A673 (cell line): ENCODE results near the gene FAM50B. TPM values are rescaled to one million over a fixed set of nuclear protein-coding genes. Genes with fewer than 3 reads are reported as not detected.

Experiments
- BruUV-seq: library from RNA; stranded (reverse); fragments of 400-500 nt; replicated peaks from 2 replicates; lab custom pipeline; 2021; lab: Mats Ljungman, UMichigan
- CTCF ChIA-PET: fragments of 300-600 bp; sonication (Branson Sonifier 250); formaldehyde crosslinking; loops from one replicate; lab custom pipeline; 2022; ENCODE audit warnings: antibody characterized with exemption; lab: Charles Lee
- POLR2A ChIA-PET: fragments of 300-600 bp; sonication (Branson Sonifier 250); formaldehyde crosslinking; loops from one replicate; lab custom pipeline; 2022; ENCODE audit warnings: antibody characterized with exemption; ENCODE audit not compliant: low non-redundant PET; lab: Charles Lee
- DNase-seq: peaks from one replicate; pipeline ENCODE4 v3.0.0-alpha.2; 2015; ENCODE audit warnings: low spot score
- H3K27ac ChIP-seq: fragments of 200-600 bp; sonication (generic); 2 replicates; pipeline ENCODE4 v1.5.1; 2016; ENCODE audit warnings: mixed run types, low read depth, mild to moderate bottlenecking, mixed read lengths, antibody characterized with exemption, low read length; ENCODE audit not compliant: poor library complexity, severe bottlenecking
- H3K27me3 ChIP-seq: fragments of 200-600 bp; sonication (generic); replicated peaks from 2 replicates; pipeline ENCODE4 v1.6.1; 2017; ENCODE audit warnings: mixed run types, low read depth, mild to moderate bottlenecking, mixed read lengths, antibody characterized with exemption, low read length; ENCODE audit not compliant: insufficient read depth, poor library complexity
- H3K36me3 ChIP-seq: fragments of 200-600 bp; sonication (generic); 2 replicates; pipeline ENCODE4 v1.6.1; 2016; ENCODE audit warnings: mixed run types, mild to moderate bottlenecking, mixed read lengths, antibody characterized with exemption, low read length; ENCODE audit not compliant: insufficient read depth, poor library complexity, severe bottlenecking
- H3K4me1 ChIP-seq: fragments of 200-600 bp; sonication (generic); 2 replicates; pipeline ENCODE4 v1.6.1; 2017; ENCODE audit warnings: mixed run types, mild to moderate bottlenecking, mixed read lengths, antibody characterized with exemption, low read length; ENCODE audit not compliant: insufficient read depth, poor library complexity, severe bottlenecking
- H3K4me3 ChIP-seq: fragments of 200-600 bp; sonication (generic); 2 replicates; pipeline ENCODE4 v1.5.1; 2016; ENCODE audit warnings: low read depth, mixed run types, mild to moderate bottlenecking, mixed read lengths, low read length; ENCODE audit not compliant: poor library complexity, severe bottlenecking
- H3K9me3 ChIP-seq: fragments of 200-600 bp; sonication (generic); 2 replicates; pipeline ENCODE4 v1.6.1; 2016; ENCODE audit warnings: mixed run types, low read depth, mild to moderate bottlenecking, mixed read lengths, antibody characterized with exemption, low read length; ENCODE audit not compliant: poor library complexity, severe bottlenecking
- CTCF ChIP-seq: fragments of 300-800, 200-600 bp; sonication (generic); conservative IDR thresholded peaks from 2 replicates; pipeline ENCODE4 v1.5.1; 2017; ENCODE audit warnings: low read depth, mild to moderate bottlenecking, antibody characterized with exemption, low read length, moderate library complexity, mixed read lengths
- EZH2 ChIP-seq: fragments of 200-600 bp; sonication (generic); IDR thresholded peaks from 2 replicates; pipeline ENCODE4 v1.6.1; 2017; ENCODE audit warnings: borderline replicate concordance, low read depth, mild to moderate bottlenecking, mixed read lengths, antibody characterized with exemption, low read length; ENCODE audit not compliant: poor library complexity, severe bottlenecking
- intact Hi-C: fragments of 100-400 bp; cut with micrococcal nuclease; formaldehyde crosslinking; loops from one replicate; pipeline ENCODE4 v1.10.0; 2022; ENCODE audit not compliant: unreplicated experiment
- total RNA-seq: library from RNA; stranded (reverse); gene quantifications from 2 replicates; pipeline ENCODE4 v1.2.3, GENCODE V29; 2021

Gene FAM50B
- total RNA-seq, 1 experiment from 2014 or later: 10.1 TPM

- H3K4me1 ChIP-seq: no peaks in the 10 kb centered on the region
- peak; percentile 3 for DNase-seq
- ChIA-PET POLR2A (no interaction called here), CTCF (no interaction called here)
- H3K27ac ChIP-seq: no peak overlapping the region
- H3K4me3 ChIP-seq: no peak overlapping the region
- H3K36me3 ChIP-seq: no peaks in the 10 kb centered on the region
- BruUV-seq: no TSS peak
- TF ChIP-seq EZH2 (no peak), CTCF (no peak)
- intact Hi-C loops: no loop called here
- no peaks in the 10 kb centered on the region for H3K9me3 ChIP-seq
- no peaks in the 10 kb centered on the region for H3K27me3 ChIP-seq
Measured at GRCh38 chr6:3868544-3868943, 19.4 kb downstream of the FAM50B start.

GRCh38 chr6:3869284-3869631, 20.1 kb downstream of the FAM50B start:
- TF ChIP-seq CTCF (no peak), EZH2 (no peak)
- POLR2A ChIA-PET: no interaction called here
- Histone ChIP-seq H3K4me3 (no peak overlapping the region), H3K27ac (no peak overlapping the region), H3K9me3 (no peaks in the 10 kb centered on the region), H3K27me3 (no peaks in the 10 kb centered on the region), H3K36me3 (no peaks in the 10 kb centered on the region), H3K4me1 (no peaks in the 10 kb centered on the region)
- no TSS peak for BruUV-seq
- CTCF ChIA-PET: no interaction called here
- intact Hi-C loops: no loop called here
- no peak for DNase-seq

GRCh38 chr6:3869632-3870527, 20.7 kb downstream of the FAM50B start:
- DNase-seq: no peak
- intact Hi-C loops: no loop called here
- POLR2A ChIA-PET: no interaction called here

More at GRCh38 chr6:3869632-3870527, 20.7 kb downstream of the FAM50B start:
- no TSS peak for BruUV-seq
- Histone ChIP-seq H3K36me3 (no peaks in the 10 kb centered on the region), H3K27me3 (no peaks in the 10 kb centered on the region), H3K9me3 (no peaks in the 10 kb centered on the region), H3K27ac (no peak overlapping the region), H3K4me3 (no peak overlapping the region), H3K4me1 (no peaks in the 10 kb centered on the region)
- CTCF ChIA-PET: no interaction called here
- TF ChIP-seq CTCF: no peak
- no peak for TF ChIP-seq EZH2
